Measurements from ENCODE around the gene HBG1. TPM values are rescaled to one million over a fixed set of nuclear protein-coding genes. Genes with fewer than 3 reads are reported as not detected.
"Not testable (repeated sequence)": the region's sequence is repeated elsewhere in the genome, so short reads cannot be mapped to it uniquely, and the experiment has no call there.

HBG1 gene
- total RNA-seq = not detected
- long read RNA-seq = 0 reads

- DNase-seq; intact Hi-C loops (cut with DNase I, micrococcal nuclease); ATAC-seq: not testable (repeated sequence)
These were observed at the start of gene HBG1 for GRCh38 chr11:5249807-5250396. HBG1 (minus strand) TSS chr11:5249857; CDS start chr11:5249804, 53 bp downstream.

- intact Hi-C loops (cut with DNase I, micrococcal nuclease) = no loop called here
- ATAC-seq (no peak), DNase-seq (no peak)
These were observed 48.8 kb upstream of the HBG1 start for GRCh38 chr11:5298451-5298850.

- no peak for DNase-seq
- ATAC-seq = no peak
- intact Hi-C loops (cut with DNase I, micrococcal nuclease) = no loop called here
These were observed 48.2 kb upstream of the HBG1 start for GRCh38 chr11:5297721-5298323.

GRCh38 chr11:5294342-5294995 lies 44.8 kb upstream of the HBG1 start:
- DNase-seq; intact Hi-C loops (cut with DNase I, micrococcal nuclease); ATAC-seq: not testable (repeated sequence)

GRCh38 chr11:5293028-5293427 lies 43.4 kb upstream of the HBG1 start:
- DNase-seq (no peak), ATAC-seq (no peak)
- intact Hi-C loops (cut with DNase I, micrococcal nuclease) = no loop called here

- ATAC-seq (no peak), DNase-seq (no peak)
- intact Hi-C loops (cut with DNase I, micrococcal nuclease) = no loop called here
These were observed 41.7 kb upstream of the HBG1 start for GRCh38 chr11:5291207-5291838.

GRCh38 chr11:5290106-5290505 lies 40.4 kb upstream of the HBG1 start:
- ATAC-seq = no peak
- intact Hi-C loops (cut with DNase I, micrococcal nuclease) = no loop called here
- DNase-seq = no peak

- DNase-seq (no peak), ATAC-seq (no peak)
- intact Hi-C loops (cut with DNase I, micrococcal nuclease) = no loop called here
These were observed 40.0 kb upstream of the HBG1 start for GRCh38 chr11:5289696-5290095.

- intact Hi-C loops (cut with DNase I, micrococcal nuclease) = no loop called here
- no peak for DNase-seq
- no peak for ATAC-seq
These were observed 39.4 kb upstream of the HBG1 start for GRCh38 chr11:5288906-5289550.

- intact Hi-C loops (cut with DNase I, micrococcal nuclease) = no loop called here
- DNase-seq (no peak), ATAC-seq (no peak)
These were observed 38.6 kb upstream of the HBG1 start for GRCh38 chr11:5288108-5288905.

- DNase-seq (no peak), ATAC-seq (no peak)
- intact Hi-C loops (cut with DNase I, micrococcal nuclease) = no loop called here
These were observed 37.2 kb upstream of the HBG1 start for GRCh38 chr11:5286901-5287300.

GRCh38 chr11:5286351-5286750 lies 36.7 kb upstream of the HBG1 start:
- ATAC-seq = no peak
- intact Hi-C loops (cut with DNase I, micrococcal nuclease) = no loop called here
- DNase-seq = no peak

- intact Hi-C loops (cut with DNase I, micrococcal nuclease) = no loop called here
These were observed 36.2 kb upstream of the HBG1 start for GRCh38 chr11:5285703-5286340.

GRCh38 chr11:5284637-5285036 lies 35.0 kb upstream of the HBG1 start:
- ATAC-seq (no peak), DNase-seq (no peak)
- intact Hi-C loops (cut with DNase I, micrococcal nuclease) = no loop called here

More at GRCh38 chr11:5285703-5286340, 36.2 kb upstream of the HBG1 start:
- DNase-seq = no peak
- no peak for ATAC-seq

GRCh38 chr11:5283882-5284281 lies 34.2 kb upstream of the HBG1 start:
- no peak for ATAC-seq

GRCh38 chr11:5283086-5283485 lies 33.4 kb upstream of the HBG1 start:
- DNase-seq (no peak), ATAC-seq (no peak)
- intact Hi-C loops (cut with DNase I, micrococcal nuclease) = no loop called here

More at GRCh38 chr11:5283882-5284281, 34.2 kb upstream of the HBG1 start:
- intact Hi-C loops (cut with DNase I, micrococcal nuclease) = no loop called here
- no peak for DNase-seq

- DNase-seq (no peak), ATAC-seq (no peak)
- intact Hi-C loops (cut with DNase I, micrococcal nuclease) = no loop called here
These were observed 33.0 kb upstream of the HBG1 start for GRCh38 chr11:5282628-5283027.

- ATAC-seq = no peak
- intact Hi-C loops (cut with DNase I, micrococcal nuclease) = no loop called here
- no peak for DNase-seq
These were observed 31.9 kb upstream of the HBG1 start for GRCh38 chr11:5281596-5281995.

All from left colon (tissue), 2 donors.